Stomach (tissue), 9 donors: ENCODE measurements around the gene GPR180. TPM values are rescaled to one million over a fixed set of nuclear protein-coding genes. Genes with fewer than 3 reads are reported as not detected.

ENCODE experiments used
- DNase-seq, 2 donors: peaks; one replicate each; pipeline versions ENCODE4 v3.0.0 to v3.0.0-alpha.2; 2013 to 2019
- H3K27ac ChIP-seq, 5 donors: fragments of 200-600 bp in 4 of 5; sonication (generic) in 4 of 5; one replicate each; pipeline ENCODE4 v1.5.1; 2013 to 2019; ENCODE audit warnings: mild to moderate bottlenecking in 1 of 5, moderate library complexity in 1 of 5
- H3K27me3 ChIP-seq, 3 donors: fragments of 200-600 bp; sonication (generic); one replicate each; pipeline ENCODE4 v1.5.1; 2017 to 2019; ENCODE audit warnings: mixed run types in 1 of 3
- H3K36me3 ChIP-seq, 4 donors: fragments of 200-600 bp; sonication (generic); 1 replicate in 3 of 4; 2 replicates in 1 of 4; pipeline ENCODE4 v1.5.1; 2016 to 2019
- H3K4me1 ChIP-seq, 4 donors: fragments of 200-600 bp; sonication (generic); one replicate each; pipeline ENCODE4 v1.5.1; 2016 to 2019
- H3K4me3 ChIP-seq, 4 donors: fragments of 200-600 bp; sonication (generic) in 3 of 4; one replicate each; pipeline ENCODE4 v1.5.1; 2016 to 2019; ENCODE audit warnings: mild to moderate bottlenecking in 1 of 4
- H3K9me3 ChIP-seq, 4 donors: fragments of 200-600 bp; sonication (generic); one replicate each; pipeline ENCODE4 v1.5.1; 2016 to 2019
- EP300 ChIP-seq: sonication (generic); formaldehyde crosslinking; IDR thresholded peaks from one replicate; pipeline ENCODE4 v1.6.1; 2017; ENCODE audit warnings: antibody characterized with exemption
- POLR2A ChIP-seq, 4 donors: fragments of 450-650 bp; IDR thresholded peaks; one replicate each; pipeline ENCODE4 v1.6.1; 2016; ENCODE audit warnings: antibody characterized with exemption in 4 of 4, control low read depth in 2 of 4, mild to moderate bottlenecking in 1 of 4, moderate library complexity in 1 of 4
- POLR2AphosphoS5 ChIP-seq, 3 donors: sonication (generic); formaldehyde crosslinking; IDR thresholded peaks; one replicate each; pipeline ENCODE4 v1.6.1; 2016; ENCODE audit warnings: antibody characterized with exemption in 3 of 3
- WGBS, 5 donors: extraction: QIAGEN DNeasy Blood & Tissue Kit in 3 of 5; methylation state at CpG; one replicate each; pipeline versions ENCODE4 v1.1.5 to v1.1.7; 2013 to 2018; 5-methylcytosine and 5-hydroxymethylcytosine counted together
- intact Hi-C: fragments of 100-400 bp; cut with DNase I; formaldehyde crosslinking; loops from one replicate; pipeline ENCODE4 v1.15.1; 2023; ENCODE audit warnings: low total_unique reads
- polyA plus RNA-seq, 3 donors: library from polyadenylated mRNA; stranded (reverse); fragments of 200-250 nt; gene quantifications; one replicate each; pipeline ENCODE4 v1.2.3, GENCODE V29; 2013
- total RNA-seq, 5 donors: library from RNA; depleted of rRNA; stranded (reverse); fragments of >200 nt; gene quantifications; one replicate each; pipeline versions ENCODE4 v1.1.0 to v1.2.3, GENCODE V29; 2014 to 2016
- TF ChIP-seq, protein P1 (sequence below), 7 experiments: fragments of 450-650 bp in 4 of 7; fragments of 200-600 bp in 3 of 7; sonication (generic) in 3 of 7; IDR thresholded peaks; one replicate each; pipeline ENCODE4 v1.5.1; 2016 to 2019; ENCODE audit warnings: antibody characterized with exemption in 7 of 7, control low read depth in 2 of 7, mild to moderate bottlenecking in 1 of 7
- donor health status: healthy with polysubstance abuse.
- donor health status: Bipolar disorder and iron deficiency.
- donor health status: healthy.

GPR180 gene
- total and polyA plus RNA-seq, 8 donors: under 0.01 to 12.9 (median 1.7) TPM

DNA sequence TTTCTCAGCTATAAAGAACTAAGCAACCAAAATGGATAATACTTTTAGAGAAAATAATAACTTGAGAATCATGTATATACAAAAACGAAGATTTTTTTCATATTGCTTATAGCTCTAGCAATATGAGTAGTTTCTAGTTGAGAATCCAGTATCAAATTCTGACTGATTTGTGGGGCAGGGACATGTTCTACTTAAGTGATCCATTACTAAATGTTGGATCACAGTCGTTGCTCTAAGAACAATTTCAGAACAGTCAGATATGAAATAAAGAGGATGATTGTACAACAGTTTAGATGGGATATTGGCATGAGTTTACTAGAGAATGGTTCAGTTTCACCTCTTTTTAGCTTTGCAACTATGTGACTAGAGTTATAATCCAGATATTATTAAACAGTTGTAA lies 70.7 kb downstream of the GPR180 start:
- H3K36me3 ChIP-seq: no peaks in the 10 kb centered on the region
- intact Hi-C loops: no loop called here

DNA sequence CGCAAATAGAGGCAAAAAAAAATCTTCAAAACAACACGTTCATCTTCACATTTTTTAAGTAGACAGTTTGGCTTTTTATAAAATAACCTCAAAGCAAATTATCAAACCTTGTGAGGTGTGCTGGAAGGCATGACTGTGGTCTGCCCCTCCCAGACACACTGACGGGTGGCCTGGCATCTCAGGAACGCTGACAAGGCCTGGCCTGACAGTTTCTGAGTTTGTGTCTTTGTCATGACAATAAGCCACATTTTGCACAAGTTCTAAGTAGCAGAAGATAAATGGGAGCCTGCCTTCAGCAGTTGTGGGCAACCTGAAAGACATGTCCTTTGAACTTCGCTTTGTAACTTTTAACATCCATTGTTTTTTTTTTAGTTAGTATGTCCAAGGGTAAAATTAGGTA lies 72.2 kb downstream of the GPR180 start:
- TF ChIP-seq EP300: no peak
- no peak for TF ChIP-seq POLR2AphosphoS5 (IDR thresholded peaks at IDR 0.05)
- TF ChIP-seq, protein P1, sequence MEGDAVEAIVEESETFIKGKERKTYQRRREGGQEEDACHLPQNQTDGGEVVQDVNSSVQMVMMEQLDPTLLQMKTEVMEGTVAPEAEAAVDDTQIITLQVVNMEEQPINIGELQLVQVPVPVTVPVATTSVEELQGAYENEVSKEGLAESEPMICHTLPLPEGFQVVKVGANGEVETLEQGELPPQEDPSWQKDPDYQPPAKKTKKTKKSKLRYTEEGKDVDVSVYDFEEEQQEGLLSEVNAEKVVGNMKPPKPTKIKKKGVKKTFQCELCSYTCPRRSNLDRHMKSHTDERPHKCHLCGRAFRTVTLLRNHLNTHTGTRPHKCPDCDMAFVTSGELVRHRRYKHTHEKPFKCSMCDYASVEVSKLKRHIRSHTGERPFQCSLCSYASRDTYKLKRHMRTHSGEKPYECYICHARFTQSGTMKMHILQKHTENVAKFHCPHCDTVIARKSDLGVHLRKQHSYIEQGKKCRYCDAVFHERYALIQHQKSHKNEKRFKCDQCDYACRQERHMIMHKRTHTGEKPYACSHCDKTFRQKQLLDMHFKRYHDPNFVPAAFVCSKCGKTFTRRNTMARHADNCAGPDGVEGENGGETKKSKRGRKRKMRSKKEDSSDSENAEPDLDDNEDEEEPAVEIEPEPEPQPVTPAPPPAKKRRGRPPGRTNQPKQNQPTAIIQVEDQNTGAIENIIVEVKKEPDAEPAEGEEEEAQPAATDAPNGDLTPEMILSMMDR (IDR thresholded peaks at IDR 0.05): no peak
- no peak for TF ChIP-seq POLR2A (IDR thresholded peaks at IDR 0.05)
- Histone ChIP-seq H3K36me3 (no peaks in the 10 kb centered on the region), H3K27me3 (peaks cover 0 to 23% (median 0%) of the 10 kb centered on the region in 3 donors), H3K4me3 (no peak overlapping the region), H3K4me1 (no peaks in the 10 kb centered on the region), H3K9me3 (no peaks in the 10 kb centered on the region), H3K27ac (no peak overlapping the region)
- intact Hi-C loops: no loop called here
- WGBS, 5 donors: 68 to 71% (median 69%) methylated on average over 5 of the region's 5 CpGs
- no peak for DNase-seq

More for the DNA sequence above, 70.7 kb downstream of the GPR180 start:
- Histone ChIP-seq H3K4me3 (no peak overlapping the region), H3K4me1 (no peaks in the 10 kb centered on the region), H3K27ac (no peak overlapping the region), H3K9me3 (no peaks in the 10 kb centered on the region), H3K27me3 (peaks cover 0 to 24% (median 0%) of the 10 kb centered on the region in 3 donors)
- 67 to 82% (median 81%) methylated on average over 2 of the region's 2 CpGs for WGBS, 5 donors
- no peak for DNase-seq
- TF ChIP-seq, protein P1 (IDR thresholded peaks at IDR 0.05): no peak
- TF ChIP-seq POLR2A (IDR thresholded peaks at IDR 0.05) (no peak), EP300 (no peak), POLR2AphosphoS5 (IDR thresholded peaks at IDR 0.05) (no peak)

DNA sequence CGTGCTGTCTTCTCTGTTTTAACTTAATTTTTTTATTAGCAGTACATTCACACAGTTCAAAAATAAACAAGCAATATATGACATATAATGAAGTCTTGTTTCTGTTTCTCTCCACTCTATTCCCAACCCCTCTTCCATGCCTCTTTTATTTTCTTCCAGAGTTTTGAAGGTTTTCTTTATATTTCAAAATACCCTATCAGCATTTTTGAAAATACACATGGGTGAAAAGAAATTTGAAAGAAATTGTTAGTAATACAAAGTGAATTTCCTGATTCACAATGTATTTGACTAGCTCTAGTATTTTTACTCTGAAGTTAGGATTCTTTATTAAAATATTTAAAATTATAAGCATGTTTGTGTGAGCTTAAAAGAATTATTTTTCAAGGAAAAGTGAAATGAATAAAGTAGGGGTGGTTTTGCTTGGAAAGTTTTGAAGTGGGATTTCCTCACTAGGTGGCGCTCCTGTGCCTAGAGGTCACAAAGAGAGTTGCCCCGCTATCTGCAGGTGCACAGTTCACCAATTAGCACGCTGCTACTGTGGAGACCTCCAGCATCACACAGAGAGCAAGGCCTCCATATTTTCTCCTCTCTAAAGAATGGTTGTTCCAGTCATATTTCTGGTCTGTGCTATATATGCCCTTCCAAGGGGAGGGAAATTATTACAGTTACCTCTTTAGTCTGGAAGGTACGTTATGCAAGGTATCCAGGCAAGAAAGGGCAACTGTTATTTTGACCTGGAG lies 73.1 kb downstream of the GPR180 start:
- H3K4me1 ChIP-seq: no peaks in the 10 kb centered on the region
- H3K9me3 ChIP-seq: no peaks in the 10 kb centered on the region
- peak; percentile 67 to 79 for DNase-seq
- intact Hi-C loops: loop anchor here (5.0 kb wide), 1 partner anchor 483 kb away; no protein-coding TSS in a partner anchor
- TF ChIP-seq, protein P1 (IDR thresholded peaks at IDR 0.05): peak in 5 of 7 experiments; percentile 9 to 66 (median 26)
- TF ChIP-seq EP300: no peak
- H3K27ac ChIP-seq: no peak overlapping the region
- no peak overlapping the region for H3K4me3 ChIP-seq
- WGBS, 5 donors: 30 to 37% (median 35%) methylated on average over 5 of the region's 5 CpGs
- H3K27me3 ChIP-seq: peaks cover 0 to 16% (median 0%) of the 10 kb centered on the region in 3 donors
- H3K36me3 ChIP-seq: no peaks in the 10 kb centered on the region

DNA sequence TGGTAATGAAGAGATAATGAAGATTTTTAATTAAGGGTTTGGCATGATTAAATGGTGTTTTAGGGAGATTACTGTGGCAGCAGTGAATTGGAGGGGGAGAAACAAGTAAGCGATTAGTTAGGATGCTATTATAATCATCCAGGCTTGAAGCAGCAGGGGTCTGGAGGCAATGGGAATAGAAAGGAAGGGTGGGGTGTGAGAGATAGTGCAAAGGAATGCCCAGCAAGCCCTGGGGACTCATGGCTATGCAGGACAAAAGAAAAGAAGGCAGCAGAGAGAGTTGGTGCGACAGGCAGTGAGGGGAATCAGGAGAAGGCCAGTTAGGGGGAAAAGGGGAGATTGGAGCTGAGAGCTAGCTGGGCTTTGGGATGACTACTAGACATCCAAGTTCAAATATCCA lies 76.1 kb downstream of the GPR180 start:
- 79 to 95% (median 92%) methylated on average over 2 of the region's 2 CpGs for WGBS, 5 donors
- intact Hi-C loops: loop anchor here (5.0 kb wide), 1 partner anchor 480 kb away; no protein-coding TSS in a partner anchor
- Histone ChIP-seq H3K9me3 (no peaks in the 10 kb centered on the region), H3K4me1 (no peaks in the 10 kb centered on the region), H3K4me3 (no peak overlapping the region), H3K36me3 (no peaks in the 10 kb centered on the region), H3K27ac (no peak overlapping the region), H3K27me3 (peaks cover 0 to 14% (median 0%) of the 10 kb centered on the region in 3 donors)
- no peak for DNase-seq
- TF ChIP-seq, protein P1 (IDR thresholded peaks at IDR 0.05): no peak
- no peak for TF ChIP-seq POLR2AphosphoS5 (IDR thresholded peaks at IDR 0.05)
- TF ChIP-seq EP300: no peak
- no peak for TF ChIP-seq POLR2A (IDR thresholded peaks at IDR 0.05)
